AG09319 (cell line): Measurements from ENCODE around the gene METTL9.

Experiments
- DNase-seq: peaks from one replicate; pipeline ENCODE4 v3.0.0-alpha.2; 2010; ENCODE audit warnings: low read depth; ENCODE audit errors: extremely low read depth
- CTCF ChIP-seq: IDR thresholded peaks from 2 replicates; pipeline ENCODE4 v1.5.1; 2011; ENCODE audit warnings: low read depth, mild to moderate bottlenecking, inconsistent platforms, low read length, moderate library complexity

METTL9 gene

GRCh38 chr16:21702276-21702675 lies 102.9 kb downstream of the METTL9 start:
- no peak for DNase-seq
- TF ChIP-seq CTCF, result no peak

- DNase-seq, result no peak
- no peak for TF ChIP-seq CTCF
These were observed 103.8 kb downstream of the METTL9 start for GRCh38 chr16:21703156-21703555.

- TF ChIP-seq CTCF, result no peak
- no peak for DNase-seq
These were observed 104.3 kb downstream of the METTL9 start for GRCh38 chr16:21703589-21704174.

DNA sequence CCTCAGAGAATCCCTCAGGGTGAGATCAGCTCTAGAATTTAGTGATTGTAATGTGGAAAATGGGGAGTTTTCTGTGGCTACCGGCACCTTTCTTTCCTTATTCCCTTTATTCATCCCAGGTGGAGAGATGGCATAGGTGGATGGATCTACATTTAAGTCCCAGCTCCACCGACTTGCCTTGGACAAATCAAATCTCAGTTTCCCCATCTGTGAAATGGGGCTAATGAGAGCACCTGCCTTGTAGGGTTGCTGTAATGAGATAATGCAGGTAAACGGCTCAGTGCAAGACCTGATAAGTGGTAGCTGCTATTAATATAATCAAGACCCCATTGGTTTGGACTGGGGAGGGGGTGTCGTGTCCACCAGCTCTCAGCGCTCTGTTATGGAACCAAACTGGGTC lies 104.9 kb downstream of the METTL9 start:
- DNase-seq, result no peak
- TF ChIP-seq CTCF, result no peak

DNA sequence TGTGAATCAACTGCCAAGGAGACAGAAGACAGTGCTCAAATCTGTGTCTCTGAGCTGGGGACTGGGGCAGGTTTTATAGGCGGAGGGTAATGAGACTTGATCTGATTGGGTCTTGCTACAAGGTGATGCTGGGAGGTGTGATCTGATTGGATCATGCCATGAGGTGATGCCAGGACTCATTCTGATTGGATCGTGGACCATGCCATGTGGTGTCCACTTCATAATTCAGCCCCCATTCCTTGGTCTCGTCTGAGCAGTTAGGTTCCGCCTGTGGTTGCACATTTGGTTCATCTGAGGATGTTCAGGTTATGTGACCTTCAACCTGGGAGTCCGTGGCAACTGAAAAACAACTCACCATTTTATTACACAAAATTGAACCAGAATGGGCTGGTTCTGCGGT lies 105.4 kb downstream of the METTL9 start:
- no peak for DNase-seq
- TF ChIP-seq CTCF, result no peak
